ENCODE measurements around the gene ACSF2.

The ACSF2 gene

DNA sequence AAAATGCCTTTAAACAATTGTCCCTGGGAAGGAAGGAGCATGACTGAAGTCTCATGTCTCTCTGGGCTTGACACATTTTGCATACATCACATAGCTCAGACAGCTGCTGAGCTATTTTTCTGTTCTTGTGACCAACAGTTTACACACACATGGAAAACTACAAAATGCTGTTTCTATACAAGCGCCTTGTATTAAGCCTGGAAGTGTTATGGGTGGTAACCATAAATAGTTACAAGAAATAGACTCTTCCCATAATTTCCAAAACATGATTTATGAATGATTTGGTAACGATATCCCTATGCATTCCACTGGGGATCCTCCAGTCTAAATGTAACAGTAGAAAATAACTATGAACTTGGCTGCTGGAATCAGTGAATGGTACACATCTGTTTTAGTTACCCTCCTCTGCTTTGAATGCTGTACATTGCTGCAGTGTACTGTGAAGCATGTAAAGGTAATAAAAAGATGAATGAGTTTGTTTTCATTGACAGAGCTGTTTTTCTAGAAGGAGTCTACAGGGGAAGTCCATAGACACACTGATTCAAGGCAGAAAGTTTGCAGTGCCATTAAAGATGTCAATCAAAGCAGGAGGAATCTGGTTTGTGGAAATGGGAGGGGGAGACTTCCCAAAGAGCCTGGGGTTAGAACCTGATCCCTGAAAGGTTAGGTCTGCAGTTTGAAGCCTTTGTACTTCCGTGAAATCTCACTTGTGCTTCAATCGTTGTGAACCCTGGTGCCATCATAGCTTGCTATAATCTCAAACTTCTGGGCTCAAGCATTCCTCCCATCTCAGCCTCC is 5.0 kb downstream of the ACSF2 start:
- no peaks in the 10 kb centered on the region for H3K4me1 ChIP-seq (ENCODE audit: control insufficient read depth, insufficient read depth, low read length)
- no peaks in the 10 kb centered on the region for H3K27me3 ChIP-seq (ENCODE audit: control insufficient read depth, insufficient read depth, low read length)
- no peak overlapping the region for H3K9ac ChIP-seq (ENCODE audit: low read length)
- H3K36me3 ChIP-seq (ENCODE audit: control insufficient read depth, insufficient read depth, low read length), result no peaks in the 10 kb centered on the region
- H3K4me3 ChIP-seq (ENCODE audit: low read length), result no peak overlapping the region
- no peak overlapping the region for H3K27ac ChIP-seq (ENCODE audit: low read depth, low read length)

GRCh38 chr17:50432125-50432762 is 6.2 kb downstream of the ACSF2 start:
- Histone ChIP-seq H3K4me3 (ENCODE audit: low read length) (no peak overlapping the region), H3K4me1 (ENCODE audit: control insufficient read depth, insufficient read depth, low read length) (no peaks in the 10 kb centered on the region), H3K27me3 (ENCODE audit: control insufficient read depth, insufficient read depth, low read length) (no peaks in the 10 kb centered on the region), H3K27ac (ENCODE audit: low read depth, low read length) (no peak overlapping the region), H3K9ac (ENCODE audit: low read length) (no peak overlapping the region), H3K36me3 (ENCODE audit: control insufficient read depth, insufficient read depth, low read length) (no peaks in the 10 kb centered on the region)

DNA sequence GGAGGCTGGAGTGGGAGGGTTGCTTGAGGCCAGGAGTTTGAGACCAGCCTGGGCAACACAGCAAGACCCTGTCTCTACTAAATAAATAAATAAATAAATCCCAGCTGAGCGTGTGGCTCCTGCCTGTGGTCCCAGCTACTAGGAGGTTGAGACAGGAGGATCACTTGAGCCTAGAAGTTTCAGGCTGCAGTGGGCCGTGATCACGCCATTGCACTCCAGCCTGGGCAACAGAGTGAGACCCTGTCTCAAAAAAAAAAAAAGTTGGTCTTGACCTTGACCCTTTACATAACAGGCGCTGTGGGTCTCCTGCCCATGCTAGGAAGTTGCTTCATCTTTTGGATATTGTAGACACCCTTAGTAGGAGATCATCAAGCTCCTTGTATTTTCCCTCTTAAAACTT is 11.4 kb downstream of the ACSF2 start:
- Histone ChIP-seq H3K27ac (ENCODE audit: low read depth, low read length) (no peak overlapping the region), H3K4me1 (ENCODE audit: control insufficient read depth, insufficient read depth, low read length) (no peaks in the 10 kb centered on the region), H3K36me3 (ENCODE audit: control insufficient read depth, insufficient read depth, low read length) (no peaks in the 10 kb centered on the region), H3K27me3 (ENCODE audit: control insufficient read depth, insufficient read depth, low read length) (no peaks in the 10 kb centered on the region), H3K4me3 (ENCODE audit: low read length) (no peak overlapping the region), H3K9ac (ENCODE audit: low read length) (no peak overlapping the region)

DNA sequence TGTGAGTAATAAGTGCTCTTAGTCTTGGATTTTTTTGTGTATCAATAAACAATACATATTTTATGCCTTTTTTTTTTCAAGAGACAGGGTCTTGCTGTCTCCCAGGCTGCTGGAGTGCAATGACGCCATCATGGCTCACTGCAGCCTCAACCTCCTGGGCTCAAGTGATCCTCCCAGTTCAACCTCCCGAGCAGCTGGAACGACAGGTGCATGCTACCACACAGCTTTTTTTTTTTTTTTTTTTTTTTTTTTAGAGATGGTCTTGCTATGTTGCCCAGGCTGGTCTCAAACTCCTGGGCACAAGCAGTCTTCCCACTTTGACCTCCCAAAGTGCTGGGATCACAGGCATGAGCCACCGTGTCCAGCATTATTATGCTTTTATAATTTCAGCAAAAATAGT is 13.0 kb downstream of the ACSF2 start:
- Histone ChIP-seq H3K27ac (ENCODE audit: low read depth, low read length) (no peak overlapping the region), H3K9ac (ENCODE audit: low read length) (no peak overlapping the region), H3K4me1 (ENCODE audit: control insufficient read depth, insufficient read depth, low read length) (no peaks in the 10 kb centered on the region), H3K36me3 (ENCODE audit: control insufficient read depth, insufficient read depth, low read length) (no peaks in the 10 kb centered on the region), H3K4me3 (ENCODE audit: low read length) (no peak overlapping the region), H3K27me3 (ENCODE audit: control insufficient read depth, insufficient read depth, low read length) (no peaks in the 10 kb centered on the region)

- no peak overlapping the region for H3K4me3 ChIP-seq (ENCODE audit: low read length)
- H3K4me1 ChIP-seq (ENCODE audit: control insufficient read depth, insufficient read depth, low read length), result no peaks in the 10 kb centered on the region
- no peaks in the 10 kb centered on the region for H3K27me3 ChIP-seq (ENCODE audit: control insufficient read depth, insufficient read depth, low read length)
- H3K36me3 ChIP-seq (ENCODE audit: control insufficient read depth, insufficient read depth, low read length), result no peaks in the 10 kb centered on the region
- H3K9ac ChIP-seq (ENCODE audit: low read length), result no peak overlapping the region
- H3K27ac ChIP-seq (ENCODE audit: low read depth, low read length), result no peak overlapping the region
Observed at GRCh38 chr17:50440172-50440837, 14.3 kb downstream of the ACSF2 start.

- H3K9ac ChIP-seq (ENCODE audit: low read length), result no peak overlapping the region
- no peaks in the 10 kb centered on the region for H3K4me1 ChIP-seq (ENCODE audit: control insufficient read depth, insufficient read depth, low read length)
- no peaks in the 10 kb centered on the region for H3K36me3 ChIP-seq (ENCODE audit: control insufficient read depth, insufficient read depth, low read length)
- H3K4me3 ChIP-seq (ENCODE audit: low read length), result no peak overlapping the region
- no peak overlapping the region for H3K27ac ChIP-seq (ENCODE audit: low read depth, low read length)
- H3K27me3 ChIP-seq (ENCODE audit: control insufficient read depth, insufficient read depth, low read length), result no peaks in the 10 kb centered on the region
Observed at GRCh38 chr17:50440838-50441829, 15.1 kb downstream of the ACSF2 start.

- H3K4me3 ChIP-seq (ENCODE audit: low read length), result no peak overlapping the region
- no peak overlapping the region for H3K27ac ChIP-seq (ENCODE audit: low read depth, low read length)
Observed at GRCh38 chr17:50443505-50443974, 17.5 kb downstream of the ACSF2 start.

DNA sequence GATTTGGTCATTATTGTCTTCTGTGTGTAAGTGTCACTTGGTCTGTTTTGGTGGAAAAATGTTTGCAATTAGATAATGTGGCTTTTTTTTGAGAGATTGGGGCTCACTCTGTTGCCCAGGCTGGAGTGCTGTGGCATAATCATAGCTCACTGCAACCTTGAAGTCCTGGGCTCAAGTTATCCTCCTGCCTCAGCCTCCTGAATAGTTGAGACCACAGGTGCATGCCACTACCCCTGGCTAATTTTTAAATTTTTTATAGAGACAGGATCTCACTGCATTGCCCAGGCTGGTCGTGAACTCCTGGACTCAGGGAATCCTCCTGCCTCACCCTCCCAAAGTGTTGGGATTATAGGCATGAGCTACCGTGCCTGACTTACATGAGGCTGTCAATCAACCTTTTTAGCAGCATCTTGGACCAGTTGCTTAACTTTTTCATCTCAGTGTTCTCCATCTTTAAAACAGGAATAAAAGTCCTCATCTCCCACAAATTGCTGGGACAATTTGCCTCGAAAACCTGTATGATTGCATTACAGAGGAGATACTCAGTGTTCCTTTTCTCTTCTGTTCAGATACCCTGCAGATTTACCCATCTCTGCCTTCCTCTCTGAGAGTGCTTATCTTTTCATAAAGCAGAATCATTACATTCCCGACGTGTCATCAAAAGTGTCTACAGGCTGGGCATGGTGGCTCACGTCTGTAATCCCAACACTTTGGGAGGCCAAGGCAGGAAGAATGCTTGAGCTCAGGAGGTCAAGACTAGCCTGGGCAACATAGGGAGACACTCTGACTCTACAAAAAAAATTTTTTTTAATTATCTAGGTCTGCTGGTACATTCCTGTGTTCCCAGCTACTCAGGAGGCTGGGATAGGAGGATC is 19.1 kb downstream of the ACSF2 start:
- Histone ChIP-seq H3K27me3 (ENCODE audit: control insufficient read depth, insufficient read depth, low read length) (no peaks in the 10 kb centered on the region), H3K9ac (ENCODE audit: low read length) (no peak overlapping the region), H3K4me1 (ENCODE audit: control insufficient read depth, insufficient read depth, low read length) (no peaks in the 10 kb centered on the region), H3K27ac (ENCODE audit: low read depth, low read length) (no peak overlapping the region), H3K36me3 (ENCODE audit: control insufficient read depth, insufficient read depth, low read length) (no peaks in the 10 kb centered on the region), H3K4me3 (ENCODE audit: low read length) (no peak overlapping the region)

More at GRCh38 chr17:50443505-50443974, 17.5 kb downstream of the ACSF2 start:
- Histone ChIP-seq H3K27me3 (ENCODE audit: control insufficient read depth, insufficient read depth, low read length) (no peaks in the 10 kb centered on the region), H3K36me3 (ENCODE audit: control insufficient read depth, insufficient read depth, low read length) (no peaks in the 10 kb centered on the region), H3K4me1 (ENCODE audit: control insufficient read depth, insufficient read depth, low read length) (no peaks in the 10 kb centered on the region), H3K9ac (ENCODE audit: low read length) (no peak overlapping the region)

DNA sequence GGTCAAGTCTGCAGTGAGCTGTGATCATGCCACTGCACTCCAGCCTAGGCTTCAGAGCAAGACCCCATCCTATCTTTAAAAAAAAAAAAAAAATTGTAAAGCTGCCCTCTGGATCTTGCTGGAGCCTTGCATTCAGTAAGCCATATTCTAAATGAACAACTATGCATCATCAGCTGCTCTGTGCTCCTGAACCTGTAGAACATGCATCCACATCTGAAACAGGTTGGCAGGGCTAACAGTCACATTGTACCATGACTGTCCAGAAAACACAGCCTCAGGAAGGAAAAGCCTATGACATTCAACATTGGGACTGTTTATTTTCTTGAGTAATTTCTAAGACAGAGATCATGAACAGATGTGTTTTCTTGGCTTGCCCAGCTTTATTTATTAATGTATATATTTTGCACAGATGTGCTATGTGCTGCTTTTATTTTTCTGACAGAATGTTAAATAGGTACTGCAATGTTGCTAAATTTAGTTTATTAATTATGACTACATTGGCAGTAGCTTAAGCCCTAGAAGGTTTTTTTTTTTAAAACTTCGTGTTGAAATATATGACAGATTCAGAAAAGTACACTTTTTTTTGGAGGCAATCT is 19.8 kb downstream of the ACSF2 start:
- Histone ChIP-seq H3K27ac (ENCODE audit: low read depth, low read length) (no peak overlapping the region), H3K27me3 (ENCODE audit: control insufficient read depth, insufficient read depth, low read length) (no peaks in the 10 kb centered on the region), H3K4me3 (ENCODE audit: low read length) (no peak overlapping the region), H3K4me1 (ENCODE audit: control insufficient read depth, insufficient read depth, low read length) (no peaks in the 10 kb centered on the region), H3K9ac (ENCODE audit: low read length) (no peak overlapping the region), H3K36me3 (ENCODE audit: control insufficient read depth, insufficient read depth, low read length) (no peaks in the 10 kb centered on the region)

DNA sequence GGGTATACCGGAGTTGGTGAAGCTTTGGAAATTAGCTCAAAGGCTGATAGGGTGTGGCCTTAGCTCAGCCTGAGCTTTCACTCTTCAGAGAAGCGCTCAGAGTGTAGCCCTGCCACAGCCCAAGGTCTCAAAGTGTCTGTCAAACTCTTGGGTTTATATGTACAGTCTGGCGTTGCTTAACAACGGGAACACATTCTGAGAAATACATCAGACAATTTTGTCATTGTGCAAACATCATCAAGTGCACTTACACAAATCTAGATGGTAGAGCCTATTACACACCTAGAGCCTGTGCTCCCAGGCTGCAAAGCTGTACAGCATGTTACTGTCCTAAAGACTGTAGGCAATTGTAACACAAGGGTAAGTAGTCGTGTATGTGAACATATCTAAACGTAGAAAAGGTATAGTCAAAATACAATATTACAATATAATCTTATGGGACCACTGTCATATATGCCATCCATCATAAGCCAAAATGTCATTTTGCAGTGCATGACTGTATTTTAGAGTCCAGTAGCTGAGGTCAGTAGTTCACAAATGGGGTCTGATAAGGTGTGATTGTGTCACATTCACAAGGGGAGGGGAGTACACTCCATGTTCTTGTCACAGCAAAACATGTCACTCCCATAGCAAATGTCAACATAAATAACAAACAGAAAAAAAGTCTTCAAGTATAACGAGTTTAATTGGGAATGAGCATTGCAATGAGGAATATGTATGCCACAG is 22.0 kb downstream of the ACSF2 start:
- Histone ChIP-seq H3K36me3 (ENCODE audit: control insufficient read depth, insufficient read depth, low read length) (no peaks in the 10 kb centered on the region), H3K27ac (ENCODE audit: low read depth, low read length) (no peak overlapping the region), H3K9ac (ENCODE audit: low read length) (no peak overlapping the region), H3K27me3 (ENCODE audit: control insufficient read depth, insufficient read depth, low read length) (no peaks in the 10 kb centered on the region), H3K4me3 (ENCODE audit: low read length) (no peak overlapping the region), H3K4me1 (ENCODE audit: control insufficient read depth, insufficient read depth, low read length) (no peaks in the 10 kb centered on the region)
